Natural killer cell (primary cell): ENCODE data around the gene BCL2L11. TPM values are rescaled to one million over a fixed set of nuclear protein-coding genes. Genes with fewer than 3 reads are reported as not detected.

Source experiments
- ATAC-seq, 3 donors: fragments of 150-1000 bp in 2 of 3; fragments of 200-7000 bp in 1 of 3; cut with Tn5 transposase; 1 replicate in 1 of 3; 2 replicates in 2 of 3; pipeline ENCODE4 v1.10.0; 2021; ENCODE audit warnings: mild to moderate bottlenecking in 2 of 3, moderate library complexity in 2 of 3
- DNase-seq, 2 donors: peaks; one replicate each; pipeline versions ENCODE4 v3.0.0 to v3.0.0-alpha.2; 2013 to 2021; ENCODE audit warnings: mixed read lengths in 1 of 2
- H3K27ac ChIP-seq: one replicate; pipeline ENCODE4 v1.5.1; 2013; ENCODE audit warnings: mild to moderate bottlenecking, low read length
- H3K27me3 ChIP-seq: one replicate; pipeline ENCODE4 v1.6.1; 2013; ENCODE audit warnings: low read length; ENCODE audit not compliant: control insufficient read depth, insufficient read depth
- H3K36me3 ChIP-seq: one replicate; pipeline ENCODE4 v1.6.1; 2013; ENCODE audit warnings: low read length; ENCODE audit not compliant: control insufficient read depth, insufficient read depth
- H3K4me1 ChIP-seq: one replicate; pipeline ENCODE4 v1.6.1; 2013; ENCODE audit warnings: low read length; ENCODE audit not compliant: control insufficient read depth, insufficient read depth
- H3K4me3 ChIP-seq: one replicate; pipeline ENCODE4 v1.5.1; 2013; ENCODE audit warnings: low read length
- H3K9me3 ChIP-seq: one replicate; pipeline ENCODE4 v1.6.1; 2013; ENCODE audit warnings: low read length; ENCODE audit not compliant: control insufficient read depth, insufficient read depth
- H3K27ac Mint-ChIP-seq, 2 donors: one replicate each; pipeline ENCODE4 v1.8.0; 2022; ENCODE audit warnings: mild to moderate bottlenecking in 2 of 2, mixed read lengths in 2 of 2, moderate library complexity in 1 of 2
- H3K27me3 Mint-ChIP-seq, 2 donors: one replicate each; pipeline ENCODE4 v1.8.0; 2022; ENCODE audit warnings: low read depth in 2 of 2, mixed read lengths in 2 of 2
- H3K36me3 Mint-ChIP-seq: one replicate; pipeline ENCODE4 v1.8.0; 2022; ENCODE audit warnings: mixed read lengths
- H3K4me1 Mint-ChIP-seq, 2 donors: one replicate each; pipeline ENCODE4 v1.8.0; 2022; ENCODE audit warnings: mixed read lengths in 2 of 2
- H3K4me3 Mint-ChIP-seq: one replicate; pipeline ENCODE4 v1.8.0; 2022; ENCODE audit warnings: mild to moderate bottlenecking, moderate library complexity, mixed read lengths
- H3K9me3 Mint-ChIP-seq, 2 donors: one replicate each; pipeline ENCODE4 v1.8.0; 2022; ENCODE audit warnings: mixed read lengths in 2 of 2
- CTCF ChIP-seq: fragments of 200-600 bp; IDR thresholded peaks from one replicate; pipeline ENCODE4 v1.8.0; 2022; ENCODE audit warnings: antibody characterized with exemption
- WGBS: methylation state at CpG from one replicate; pipeline ENCODE4 v1.1.7; 2013; ENCODE audit warnings: missing lambda C conversion rate; ENCODE audit not compliant: insufficient coverage; 5-methylcytosine and 5-hydroxymethylcytosine counted together
- intact Hi-C: fragments of 100-400 bp; cut with micrococcal nuclease; formaldehyde crosslinking; loops from one replicate; pipeline ENCODE4 v1.14.2; 2022
- total RNA-seq, 4 donors: library from RNA; stranded (reverse); fragments of 120-200 nt in 1 of 4; gene quantifications; one replicate each; pipeline versions ENCODE4 v1.2.3 to v1.2.4, GENCODE V29; 2013 to 2022

BCL2L11 gene
- total RNA-seq, 3 donors from 2014 or later (not counting 1 experiment from before 2014, with no cell fraction given): 27.4 to 56.9 (median 39.9) TPM

GRCh38 chr2:111178296-111178695 lies 57.6 kb downstream of the BCL2L11 start:
- Histone ChIP-seq H3K4me3 (no peak overlapping the region), H3K4me1 (no peaks in the 10 kb centered on the region), H3K27ac (no peak overlapping the region), H3K27me3 (no peaks in the 10 kb centered on the region), H3K36me3 (no peaks in the 10 kb centered on the region), H3K9me3 (no peaks in the 10 kb centered on the region)
- WGBS: 96% methylated on average over 4 of the region's 4 CpGs
- Mint-ChIP-seq H3K27ac (no peak overlapping the region), H3K4me1 (no peaks in the 10 kb centered on the region), H3K4me3 (no peak overlapping the region), H3K36me3 (no peaks in the 10 kb centered on the region), H3K27me3 (peaks cover 0 to 6% of the 10 kb centered on the region in 2 donors), H3K9me3 (no peaks in the 10 kb centered on the region)
- no peak for ATAC-seq
- TF ChIP-seq CTCF: no peak
- DNase-seq: no peak
- intact Hi-C loops: no loop called here

- no peak for TF ChIP-seq CTCF
- H3K4me1 Mint-ChIP-seq: no peaks in the 10 kb centered on the region
- WGBS: 87% methylated on average over 5 of the region's 5 CpGs
These were observed 58.2 kb downstream of the BCL2L11 start for GRCh38 chr2:111178730-111179405.

GRCh38 chr2:111182121-111182520 lies 61.4 kb downstream of the BCL2L11 start:
- no peak for ATAC-seq
- Mint-ChIP-seq H3K9me3 (no peaks in the 10 kb centered on the region), H3K27me3 (peaks cover 0 to 5% of the 10 kb centered on the region in 2 donors), H3K27ac (no peak overlapping the region), H3K4me3 (no peak overlapping the region), H3K36me3 (no peaks in the 10 kb centered on the region), H3K4me1 (no peaks in the 10 kb centered on the region)
- no peak for TF ChIP-seq CTCF
- Histone ChIP-seq H3K27ac (no peak overlapping the region), H3K27me3 (no peaks in the 10 kb centered on the region), H3K9me3 (no peaks in the 10 kb centered on the region), H3K4me1 (no peaks in the 10 kb centered on the region), H3K36me3 (no peaks in the 10 kb centered on the region), H3K4me3 (no peak overlapping the region)
- 78% methylated on average over 2 of the region's 2 CpGs for WGBS
- intact Hi-C loops: no loop called here
- no peak for DNase-seq

More at GRCh38 chr2:111178730-111179405, 58.2 kb downstream of the BCL2L11 start:
- H3K27me3 ChIP-seq: no peaks in the 10 kb centered on the region
- H3K4me1 ChIP-seq: no peaks in the 10 kb centered on the region
- intact Hi-C loops: no loop called here
- no peaks in the 10 kb centered on the region for H3K9me3 Mint-ChIP-seq
- no peaks in the 10 kb centered on the region for H3K36me3 ChIP-seq
- no peak overlapping the region for H3K4me3 Mint-ChIP-seq
- H3K27ac ChIP-seq: no peak overlapping the region
- H3K27ac Mint-ChIP-seq: no peak overlapping the region
- no peaks in the 10 kb centered on the region for H3K36me3 Mint-ChIP-seq
- H3K27me3 Mint-ChIP-seq: peaks cover 0 to 6% of the 10 kb centered on the region in 2 donors
- H3K4me3 ChIP-seq: no peak overlapping the region
- ATAC-seq (no peak), DNase-seq (no peak)
- no peaks in the 10 kb centered on the region for H3K9me3 ChIP-seq

GRCh38 chr2:111182740-111183139 lies 62.0 kb downstream of the BCL2L11 start:
- intact Hi-C loops: no loop called here
- H3K27me3 Mint-ChIP-seq: peaks cover 0 to 5% of the 10 kb centered on the region in 2 donors
- no peaks in the 10 kb centered on the region for H3K36me3 Mint-ChIP-seq
- no peak overlapping the region for H3K27ac ChIP-seq
- no peaks in the 10 kb centered on the region for H3K4me1 ChIP-seq
- WGBS: 86% methylated on average over 2 of the region's 2 CpGs
- ATAC-seq (no peak), DNase-seq (no peak)
- H3K4me3 ChIP-seq: no peak overlapping the region
- no peaks in the 10 kb centered on the region for H3K36me3 ChIP-seq
- no peaks in the 10 kb centered on the region for H3K9me3 Mint-ChIP-seq
- no peaks in the 10 kb centered on the region for H3K4me1 Mint-ChIP-seq
- no peak overlapping the region for H3K4me3 Mint-ChIP-seq
- TF ChIP-seq CTCF: no peak
- no peaks in the 10 kb centered on the region for H3K9me3 ChIP-seq
- no peaks in the 10 kb centered on the region for H3K27me3 ChIP-seq
- no peak overlapping the region for H3K27ac Mint-ChIP-seq
